ENCODE measurements around the gene NALCN.

The NALCN gene

GRCh38 chr13:101283782-101284181 lies 132.5 kb downstream of the NALCN start:
- POLR2A ChIA-PET, result no interaction called here
- CTCF ChIA-PET, result no interaction called here
- TF ChIP-seq FOXA1 (IDR thresholded peaks at IDR 0.05) (no peak), CTBP1 (IDR thresholded peaks at IDR 0.05; ENCODE audit: borderline replicate concordance) (no peak), SP1 (IDR thresholded peaks at IDR 0.05) (no peak), HDGF (IDR thresholded peaks at IDR 0.05; ENCODE audit: borderline replicate concordance) (no peak), SUZ12 (IDR thresholded peaks at IDR 0.05) (no peak), ARNT (IDR thresholded peaks at IDR 0.05) (no peak), LEF1 (IDR thresholded peaks at IDR 0.05; ENCODE audit: borderline replicate concordance) (no peak), L3MBTL2 (conservative IDR thresholded peaks at IDR 0.05) (no peak), BHLHE40 (IDR thresholded peaks at IDR 0.05; ENCODE audit: borderline replicate concordance) (no peak), ZNF384 (IDR thresholded peaks at IDR 0.05) (no peak)
- no peak for DNase-seq (ENCODE audit: extremely low spot score)

- no peak for TF ChIP-seq ARNT (IDR thresholded peaks at IDR 0.05)
- TF ChIP-seq PKNOX1 (IDR thresholded peaks at IDR 0.05), result no peak
- no peak for TF ChIP-seq SUZ12 (IDR thresholded peaks at IDR 0.05)
- no peak for TF ChIP-seq ZNF384 (IDR thresholded peaks at IDR 0.05)
- no peak for TF ChIP-seq ELF4 (IDR thresholded peaks at IDR 0.05)
- no peak for TF ChIP-seq NFRKB (IDR thresholded peaks at IDR 0.05)
- no peak for TF ChIP-seq HDGF (IDR thresholded peaks at IDR 0.05; ENCODE audit: borderline replicate concordance)
- TF ChIP-seq SP1 (IDR thresholded peaks at IDR 0.05), result no peak
- TF ChIP-seq L3MBTL2 (conservative IDR thresholded peaks at IDR 0.05), result no peak
- CTCF ChIA-PET, result no interaction called here
- DNase-seq (ENCODE audit: extremely low spot score), result no peak
- POLR2A ChIA-PET, result no interaction called here
Measured at GRCh38 chr13:101272886-101273285, 143.4 kb downstream of the NALCN start.

GRCh38 chr13:101271681-101272245 lies 144.5 kb downstream of the NALCN start:
- ChIA-PET CTCF (no interaction called here), POLR2A (no interaction called here)
- no peak for DNase-seq (ENCODE audit: extremely low spot score)
- TF ChIP-seq ZNF384 (IDR thresholded peaks at IDR 0.05) (no peak), FOXA1 (IDR thresholded peaks at IDR 0.05) (no peak), PKNOX1 (IDR thresholded peaks at IDR 0.05) (no peak), SUZ12 (IDR thresholded peaks at IDR 0.05) (no peak), NFRKB (IDR thresholded peaks at IDR 0.05) (no peak), TARDBP (IDR thresholded peaks at IDR 0.05) (no peak), ELF4 (IDR thresholded peaks at IDR 0.05) (no peak), CTBP1 (IDR thresholded peaks at IDR 0.05; ENCODE audit: borderline replicate concordance) (no peak), SP1 (IDR thresholded peaks at IDR 0.05) (no peak), FOXM1 (IDR thresholded peaks at IDR 0.05; ENCODE audit: borderline replicate concordance) (no peak), ARNT (IDR thresholded peaks at IDR 0.05) (no peak), HDGF (IDR thresholded peaks at IDR 0.05; ENCODE audit: borderline replicate concordance) (no peak), L3MBTL2 (conservative IDR thresholded peaks at IDR 0.05) (no peak), BHLHE40 (IDR thresholded peaks at IDR 0.05; ENCODE audit: borderline replicate concordance) (no peak), FOXK2 (IDR thresholded peaks at IDR 0.05) (no peak), LEF1 (IDR thresholded peaks at IDR 0.05; ENCODE audit: borderline replicate concordance) (no peak)

GRCh38 chr13:101267656-101268055 lies 148.7 kb downstream of the NALCN start:
- no peak for DNase-seq (ENCODE audit: extremely low spot score)
- TF ChIP-seq TARDBP (IDR thresholded peaks at IDR 0.05), result no peak
- no peak for TF ChIP-seq L3MBTL2 (conservative IDR thresholded peaks at IDR 0.05)
- no peak for TF ChIP-seq FOXK2 (IDR thresholded peaks at IDR 0.05)
- no peak for TF ChIP-seq SUZ12 (IDR thresholded peaks at IDR 0.05)
- no peak for TF ChIP-seq FOXA1 (IDR thresholded peaks at IDR 0.05)
- no peak for TF ChIP-seq PKNOX1 (IDR thresholded peaks at IDR 0.05)
- no peak for TF ChIP-seq BHLHE40 (IDR thresholded peaks at IDR 0.05; ENCODE audit: borderline replicate concordance)
- TF ChIP-seq FOXM1 (IDR thresholded peaks at IDR 0.05; ENCODE audit: borderline replicate concordance), result no peak
- TF ChIP-seq SP1 (IDR thresholded peaks at IDR 0.05), result no peak
- no peak for TF ChIP-seq CTBP1 (IDR thresholded peaks at IDR 0.05; ENCODE audit: borderline replicate concordance)
- TF ChIP-seq LEF1 (IDR thresholded peaks at IDR 0.05; ENCODE audit: borderline replicate concordance), result no peak
- no peak for TF ChIP-seq HDGF (IDR thresholded peaks at IDR 0.05; ENCODE audit: borderline replicate concordance)
- no peak for TF ChIP-seq NFRKB (IDR thresholded peaks at IDR 0.05)
- no peak for TF ChIP-seq ELF4 (IDR thresholded peaks at IDR 0.05)
- TF ChIP-seq ARNT (IDR thresholded peaks at IDR 0.05), result no peak
- TF ChIP-seq ZNF384 (IDR thresholded peaks at IDR 0.05), result no peak
- ChIA-PET POLR2A (no interaction called here), CTCF (no interaction called here)

GRCh38 chr13:101265934-101266333 lies 150.4 kb downstream of the NALCN start:
- no peak for TF ChIP-seq ZNF384 (IDR thresholded peaks at IDR 0.05)
- no peak for TF ChIP-seq LEF1 (IDR thresholded peaks at IDR 0.05; ENCODE audit: borderline replicate concordance)
- POLR2A ChIA-PET, result no interaction called here
- CTCF ChIA-PET, result no interaction called here
- no peak for DNase-seq (ENCODE audit: extremely low spot score)

GRCh38 chr13:101264931-101265330 lies 151.4 kb downstream of the NALCN start:
- TF ChIP-seq HDGF (IDR thresholded peaks at IDR 0.05; ENCODE audit: borderline replicate concordance), result no peak
- no peak for TF ChIP-seq CTBP1 (IDR thresholded peaks at IDR 0.05; ENCODE audit: borderline replicate concordance)
- TF ChIP-seq BHLHE40 (IDR thresholded peaks at IDR 0.05; ENCODE audit: borderline replicate concordance), result no peak
- TF ChIP-seq PKNOX1 (IDR thresholded peaks at IDR 0.05), result no peak
- TF ChIP-seq L3MBTL2 (conservative IDR thresholded peaks at IDR 0.05), result no peak
- ChIA-PET POLR2A (no interaction called here), CTCF (no interaction called here)
- no peak for DNase-seq (ENCODE audit: extremely low spot score)

Data from HEK293T (cell line).